GF-D8 (cell line): ENCODE results near the gene FADS3.
A peak's percentile ranks its signal among the peaks of the same experiment; 100 is the strongest.

ENCODE experiments used
- DNase-seq: peaks from one replicate; lab custom pipeline; 2025; lab: John Stamatoyannopoulos, UW

The FADS3 gene

DNA sequence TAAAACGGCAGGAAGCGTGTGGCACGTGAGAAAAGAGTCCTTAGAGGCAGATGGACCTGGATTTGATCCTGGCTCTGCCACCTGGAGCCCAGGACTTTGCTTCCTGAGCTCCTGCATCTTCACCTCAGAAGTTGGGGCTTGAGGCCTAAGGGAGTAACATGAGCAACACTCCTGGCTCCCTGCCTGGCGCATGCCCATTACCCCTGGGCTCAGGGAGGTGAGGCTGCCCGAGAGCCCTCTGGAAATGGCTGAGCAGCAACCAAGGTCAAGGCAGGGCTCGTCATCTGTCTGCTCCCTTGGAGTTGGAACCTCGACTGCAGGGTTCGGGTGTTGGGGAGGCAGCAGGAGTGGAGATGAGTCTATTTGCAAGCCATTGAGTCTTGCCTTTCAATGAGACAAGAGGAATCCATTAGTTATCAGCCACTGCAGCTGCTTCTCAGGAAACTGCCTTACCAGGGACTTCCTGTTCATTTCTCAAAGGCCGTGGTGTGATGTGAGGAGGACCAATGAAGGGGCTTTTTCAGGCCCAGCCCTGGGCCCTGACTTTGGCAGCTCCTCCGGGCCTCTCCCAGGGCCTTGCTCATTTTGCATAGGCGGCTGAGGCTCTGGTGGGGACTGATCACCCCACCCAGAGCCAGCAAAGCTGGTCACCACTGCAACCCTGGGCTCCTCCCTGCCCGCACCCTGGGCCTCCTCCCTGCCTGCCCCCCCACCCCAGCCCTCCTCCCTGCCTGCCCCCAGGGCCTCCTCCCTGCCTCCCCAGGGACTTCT lies 56.9 kb downstream of the FADS3 start:
- DNase-seq, result peak; percentile 97

DNA sequence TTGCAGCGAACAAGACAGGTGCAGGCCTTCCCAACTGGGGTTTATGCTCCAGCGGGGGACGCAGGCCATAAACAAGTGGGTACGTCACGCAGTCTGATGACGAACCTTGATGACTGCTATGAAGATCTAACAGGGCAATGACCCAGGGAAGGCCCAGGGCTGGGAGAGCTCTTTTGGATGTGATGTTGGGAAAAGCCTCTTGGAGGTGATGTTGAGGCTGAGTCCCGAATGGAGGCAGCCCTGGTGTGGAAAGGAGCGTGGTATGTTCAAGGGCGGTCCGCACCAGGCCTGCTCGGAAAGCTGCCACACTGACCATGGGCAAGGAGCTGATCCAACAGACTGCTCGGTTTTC lies 57.4 kb downstream of the FADS3 start:
- no peak for DNase-seq

DNA sequence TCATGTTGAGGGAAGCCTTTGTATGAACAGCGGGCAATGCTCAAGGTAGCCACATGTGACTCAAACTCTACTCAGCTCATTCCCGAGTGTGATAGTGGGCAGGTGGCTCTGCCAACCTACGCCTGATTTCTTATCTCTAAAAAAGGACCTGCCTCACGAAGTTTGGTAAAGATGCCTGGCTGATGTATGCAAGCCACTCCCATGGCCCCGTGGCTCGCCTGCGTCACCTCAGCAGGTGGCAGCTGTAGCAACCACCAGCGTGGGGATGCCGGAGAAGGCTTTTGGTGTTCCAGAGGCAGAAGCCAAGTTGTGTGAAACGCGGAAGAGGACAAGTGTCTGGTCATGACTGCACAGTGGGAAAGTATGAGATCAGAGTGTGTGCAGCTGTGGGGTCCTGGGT lies 57.9 kb downstream of the FADS3 start:
- DNase-seq, result no peak

DNA sequence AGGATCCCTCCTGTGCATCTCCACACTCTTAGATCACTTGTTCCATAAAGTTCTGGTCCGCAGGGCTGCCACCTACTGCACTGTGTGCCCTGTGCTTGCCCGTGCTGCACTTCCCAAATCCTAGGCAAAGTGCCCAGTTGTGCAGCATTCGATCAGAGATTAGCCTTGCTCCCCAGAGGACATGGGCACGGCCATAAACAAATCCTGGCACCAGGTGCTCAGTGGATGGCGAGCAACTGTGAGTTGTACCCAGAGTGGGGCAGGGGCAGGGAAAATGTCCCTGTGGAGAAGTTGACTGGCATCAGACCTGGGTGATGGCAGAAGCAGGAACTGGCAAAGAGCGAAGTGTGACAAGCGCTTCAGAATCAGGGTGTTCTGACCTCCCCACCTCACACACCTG lies 58.6 kb downstream of the FADS3 start:
- no peak for DNase-seq

DNA sequence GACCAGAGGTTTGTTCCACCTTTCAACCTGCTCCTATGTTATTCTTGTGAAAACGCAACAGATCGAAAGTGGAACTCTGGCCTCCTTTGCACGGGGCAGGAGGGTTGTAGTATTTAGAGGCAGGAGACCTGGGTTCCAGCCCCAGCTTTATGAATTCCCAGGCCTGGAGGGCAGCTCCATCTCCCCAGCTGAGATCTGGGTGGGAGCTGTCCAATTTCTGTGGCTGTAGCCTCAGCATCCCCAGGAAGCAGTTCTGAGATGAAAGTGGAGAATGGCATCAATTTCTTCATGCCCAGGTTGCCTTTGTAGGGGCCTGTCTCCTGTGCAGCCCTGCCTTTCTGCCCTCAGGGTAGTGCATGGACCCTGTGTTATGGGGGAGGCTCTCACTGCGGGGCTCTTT lies 59.1 kb downstream of the FADS3 start:
- no peak for DNase-seq

DNA sequence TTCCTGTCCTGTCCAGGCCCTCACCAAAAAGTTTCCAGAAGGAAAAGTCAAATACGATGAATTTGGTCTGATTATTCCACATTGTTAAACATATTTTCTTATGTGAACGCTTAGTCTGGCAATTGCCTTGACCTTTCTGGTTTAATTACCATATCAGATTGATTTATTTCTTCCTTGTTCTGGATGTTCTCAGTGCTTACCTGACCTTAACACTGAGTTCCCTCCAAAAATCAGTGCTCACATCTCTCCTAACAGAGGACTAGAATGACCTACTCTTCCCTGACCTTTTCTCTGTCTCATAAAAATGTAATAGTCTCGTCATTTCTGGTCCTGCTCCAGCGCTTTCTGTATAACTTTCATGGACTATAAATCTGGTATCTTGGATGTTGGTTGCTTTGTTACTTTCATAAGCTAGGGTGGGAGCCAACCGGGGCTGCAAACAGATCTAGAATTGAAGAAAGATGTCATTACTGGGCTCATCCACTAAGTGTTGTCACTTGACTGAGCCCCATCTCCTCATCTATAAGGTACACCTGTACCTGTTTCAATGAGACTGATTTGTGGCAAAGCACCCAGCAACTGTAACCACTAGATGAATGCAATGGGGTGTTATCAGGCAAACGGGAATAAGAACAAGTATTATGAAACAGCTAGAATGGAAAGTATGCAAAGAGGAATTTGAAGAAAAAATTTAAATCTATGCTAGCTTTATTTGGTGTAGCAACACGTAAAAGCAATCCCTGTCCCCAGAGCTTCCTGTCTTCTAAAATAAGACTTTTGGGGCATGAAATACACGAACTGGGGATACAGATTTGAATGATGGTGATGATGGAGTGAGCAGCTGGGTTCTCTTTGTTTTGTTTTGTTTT lies 60.9 kb downstream of the FADS3 start:
- no peak for DNase-seq

DNA sequence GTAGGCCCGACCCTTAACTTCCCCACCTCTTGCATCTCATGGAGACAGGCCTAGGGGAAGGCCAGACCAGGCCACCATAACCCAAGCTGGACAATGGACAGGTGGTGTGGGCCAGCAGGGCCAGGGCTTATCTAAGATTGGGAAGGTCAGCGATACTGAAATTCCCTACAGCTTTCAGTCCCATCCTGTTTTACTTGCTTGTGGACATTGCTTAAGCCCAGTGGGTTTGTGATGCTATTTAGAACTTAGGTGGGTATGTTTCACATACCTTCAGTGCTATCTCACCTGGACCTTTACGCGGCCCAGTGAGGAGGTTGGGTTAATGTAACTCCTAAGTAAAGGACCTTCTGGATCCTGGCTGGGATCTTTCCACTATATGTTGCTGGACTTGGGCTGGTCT lies 61.5 kb downstream of the FADS3 start:
- DNase-seq, result no peak

DNA sequence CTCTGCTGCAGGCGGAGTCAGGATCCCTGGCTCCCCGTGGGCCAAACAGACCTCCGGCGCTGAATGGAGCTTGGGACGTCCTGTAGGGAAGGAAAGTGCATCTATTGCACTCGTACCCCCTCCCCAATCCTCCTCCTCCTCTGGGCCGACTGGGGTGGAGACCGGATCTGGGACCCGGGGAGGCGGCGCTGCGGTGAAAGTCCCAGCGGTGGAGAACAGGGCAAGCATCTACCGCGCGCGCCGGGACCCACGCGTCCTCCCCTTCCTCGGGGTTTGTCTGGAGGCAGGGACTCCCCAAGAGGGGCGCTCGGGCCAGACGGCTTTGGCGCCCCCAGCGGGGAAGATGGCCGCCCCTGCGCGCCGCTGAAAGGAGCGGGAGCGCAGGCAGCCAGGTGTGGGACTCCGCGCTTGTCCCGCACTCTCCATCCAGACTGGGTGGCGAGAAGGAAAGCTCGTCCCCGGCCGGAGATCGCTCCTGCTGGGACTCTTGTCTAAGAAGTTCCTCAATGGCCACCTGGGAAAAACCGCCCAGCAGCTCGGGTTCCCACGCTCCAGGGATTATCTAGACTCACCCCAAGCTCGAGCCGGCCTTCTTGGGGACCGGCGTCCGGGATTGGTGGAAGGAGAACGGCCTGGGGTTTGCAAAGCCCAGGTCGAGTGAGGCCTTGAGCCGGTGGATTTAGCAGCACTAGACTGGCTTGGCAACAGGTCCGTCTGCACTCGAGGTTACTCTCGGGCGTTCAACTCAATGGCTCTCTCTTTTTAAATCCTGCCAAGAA lies 62.5 kb downstream of the FADS3 start:
- DNase-seq, result peak; percentile 10

DNA sequence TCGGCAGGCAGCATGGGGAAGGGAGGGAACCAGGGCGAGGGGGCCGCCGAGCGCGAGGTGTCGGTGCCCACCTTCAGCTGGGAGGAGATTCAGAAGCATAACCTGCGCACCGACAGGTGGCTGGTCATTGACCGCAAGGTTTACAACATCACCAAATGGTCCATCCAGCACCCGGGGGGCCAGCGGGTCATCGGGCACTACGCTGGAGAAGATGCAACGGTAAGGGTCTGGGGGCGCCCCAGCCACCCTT lies 63.0 kb downstream of the FADS3 start:
- no peak for DNase-seq

DNA sequence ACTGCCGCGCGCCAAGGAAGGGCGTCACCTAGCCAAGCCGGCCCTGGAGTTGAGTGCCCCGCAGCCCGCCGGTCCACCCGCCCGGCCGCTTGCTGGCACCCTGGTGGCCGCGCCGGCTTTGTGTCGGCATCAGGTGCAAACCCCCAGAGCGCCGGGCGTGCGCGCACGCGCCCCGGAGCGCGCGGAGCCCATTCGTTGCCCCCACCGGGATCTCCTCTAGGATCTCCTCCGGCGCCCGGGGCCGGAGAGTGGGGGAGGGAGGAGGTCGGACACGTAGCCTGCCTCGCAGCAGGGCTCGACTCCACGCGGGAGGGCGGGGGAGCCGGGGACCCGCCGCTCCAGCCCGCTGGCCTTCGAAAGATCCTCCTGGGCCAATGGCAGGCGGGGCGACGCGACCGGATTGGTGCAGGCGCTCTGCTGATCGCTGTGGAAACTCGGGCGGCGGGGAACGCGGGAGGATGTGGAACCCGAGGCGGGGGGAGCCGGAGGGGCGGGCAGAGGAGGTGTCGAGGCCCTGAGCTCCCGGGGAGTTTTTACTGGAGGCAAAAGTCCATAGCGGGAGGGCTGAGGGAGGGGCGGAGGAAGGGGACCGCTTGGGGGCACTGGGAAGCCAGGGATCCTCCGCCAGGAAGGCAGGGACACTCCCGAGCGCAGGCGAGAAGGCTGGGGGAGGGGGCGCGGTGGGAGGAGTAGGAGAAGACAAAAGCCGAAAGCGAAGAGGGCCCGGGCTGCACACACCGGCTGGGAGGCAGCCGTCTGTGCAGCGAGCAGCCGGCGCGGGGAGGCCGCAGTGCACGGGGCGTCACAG lies 63.6 kb downstream of the FADS3 start, which contains the start of gene FADS2:
FADS2 (plus strand) TSS at position 730 of the 808 bp plus-strand sequence. CDS start 91 bp downstream, outside the sequence.
- peak; percentile 79 for DNase-seq

DNA sequence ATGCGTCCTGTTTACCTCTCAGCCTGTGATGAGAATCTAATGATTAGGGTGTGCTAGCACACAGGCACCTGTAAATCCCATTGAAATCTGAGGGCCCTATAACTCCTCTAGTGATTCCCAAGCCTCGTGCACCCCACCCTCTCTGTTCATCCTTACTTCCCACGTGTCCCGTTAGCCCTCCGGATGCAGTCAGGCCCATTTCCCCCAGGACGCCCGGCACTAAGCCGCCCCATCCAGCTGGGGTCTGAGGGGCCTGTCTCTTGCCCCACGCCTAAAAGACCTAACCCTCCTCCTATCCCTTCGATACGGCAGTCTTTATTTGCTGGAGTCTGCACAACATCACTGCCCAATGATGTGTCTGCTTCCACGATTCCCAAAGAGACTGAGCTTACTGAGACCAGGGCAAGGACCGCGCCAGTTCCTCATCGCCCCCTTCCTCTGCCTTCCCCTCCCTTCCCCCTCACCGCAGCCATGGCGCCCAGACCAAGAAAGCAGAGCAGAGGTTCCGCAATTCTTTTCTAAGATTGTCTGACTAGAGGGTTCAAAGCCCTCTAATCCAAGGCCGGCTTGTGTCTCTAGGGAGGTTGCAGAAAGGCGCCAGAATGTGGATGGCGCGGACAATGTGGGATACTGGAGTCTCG lies 64.3 kb downstream of the FADS3 start:
- DNase-seq, result peak; percentile 54
